B cell (primary cell): ENCODE measurements around the gene SLC12A4. TPM values are rescaled to one million over a fixed set of nuclear protein-coding genes. Genes with fewer than 3 reads are reported as not detected.
A peak's percentile ranks its signal among the peaks of the same experiment; 100 is the strongest.

ENCODE experiments used
- ATAC-seq: fragments of 200-7000 bp; cut with Tn5 transposase; one replicate; pipeline ENCODE4 v1.10.0; 2021; ENCODE audit warnings: low read depth, mild to moderate bottlenecking, moderate number of reproducible peaks, moderate library complexity
- CTCF ChIA-PET: fragments of 350-600 bp; sonication (Branson Sonifier 250); formaldehyde crosslinking; loops from one replicate; lab custom pipeline; 2021; ENCODE audit warnings: antibody characterized with exemption, inconsistent platforms; lab: Charles Lee
- POLR2A ChIA-PET: fragments of 350-600 bp; sonication (Branson Sonifier 250); formaldehyde crosslinking; loops from one replicate; lab custom pipeline; 2021; ENCODE audit warnings: antibody characterized with exemption; lab: Charles Lee
- DNase-seq: peaks from one replicate; pipeline ENCODE4 v3.0.0; 2013
- H2AFZ ChIP-seq: 2 replicates; pipeline ENCODE4 v1.6.1; 2012; ENCODE audit warnings: mild to moderate bottlenecking, low read depth, low read length; ENCODE audit not compliant: insufficient read depth, poor library complexity, severe bottlenecking
- H3K27ac ChIP-seq, 2 donors: 1 replicate in 1 of 2; 2 replicates in 1 of 2; pipeline ENCODE4 v1.5.1; 2012 to 2013; ENCODE audit warnings: low read length in 2 of 2, mild to moderate bottlenecking in 2 of 2, moderate library complexity in 1 of 2
- H3K27me3 ChIP-seq, 4 experiments: fragments of 200-600 bp in 1 of 4; sonication (generic) in 1 of 4; replicated peaks in 1 of 4; 1 replicate in 2 of 4; 2 replicates in 2 of 4; pipeline versions ENCODE4 v1.6.1 to v1.7.0; 2013 to 2016; ENCODE audit warnings: low read length in 3 of 4, mild to moderate bottlenecking in 2 of 4, mixed read lengths in 1 of 4, moderate library complexity in 1 of 4; ENCODE audit not compliant: insufficient read depth in 4 of 4, control insufficient read depth in 3 of 4; ENCODE audit errors: control extremely low read depth in 1 of 4
- H3K36me3 ChIP-seq, 2 experiments: replicated peaks in 1 of 2; 1 replicate in 1 of 2; 2 replicates in 1 of 2; pipeline versions ENCODE4 v1.6.1 to v1.7.1; 2013; ENCODE audit warnings: low read length in 1 of 2; ENCODE audit not compliant: insufficient read depth in 2 of 2, control insufficient read depth in 1 of 2; ENCODE audit errors: control extremely low read depth in 1 of 2, extremely low read depth in 1 of 2
- H3K4me1 ChIP-seq, 2 donors: fragments of 200-600 bp in 1 of 2; sonication (generic) in 1 of 2; 1 replicate in 1 of 2; 2 replicates in 1 of 2; pipeline versions ENCODE4 v1.5.1 to v1.6.1; 2013 to 2017; ENCODE audit warnings: low read length in 2 of 2; ENCODE audit not compliant: control insufficient read depth in 2 of 2, insufficient read depth in 2 of 2
- H3K4me2 ChIP-seq: replicated peaks from 2 replicates; pipeline ENCODE3; 2012; ENCODE audit warnings: mild to moderate bottlenecking, low read depth, low read length; ENCODE audit not compliant: poor library complexity, severe bottlenecking
- H3K4me3 ChIP-seq, 5 experiments: fragments of 200-600 bp in 1 of 5; sonication (generic) in 1 of 5; 1 replicate in 3 of 5; 2 replicates in 2 of 5; pipeline versions ENCODE4 v1.5.1 to v1.7.0; 2011 to 2016; ENCODE audit warnings: low read length in 4 of 5, mild to moderate bottlenecking in 4 of 5, low read depth in 2 of 5, control low read depth in 1 of 5, moderate library complexity in 1 of 5; ENCODE audit not compliant: insufficient read depth in 1 of 5; ENCODE audit errors: control extremely low read depth in 1 of 5, extremely low read depth in 1 of 5
- H3K79me2 ChIP-seq: fragments of 200-600 bp; sonication (generic); one replicate; pipeline ENCODE4 v1.6.0; 2016; ENCODE audit warnings: low read length; ENCODE audit not compliant: control insufficient read depth, insufficient read depth
- H3K9ac ChIP-seq: fragments of 200-600 bp; sonication (generic); 2 replicates; pipeline ENCODE4 v1.6.1; 2017; ENCODE audit warnings: mild to moderate bottlenecking, low read length, moderate library complexity
- H3K9me3 ChIP-seq, 3 donors: one replicate each; pipeline versions ENCODE4 v1.6.1 to v1.7.1; 2013; ENCODE audit warnings: low read length in 2 of 3; ENCODE audit not compliant: control insufficient read depth in 2 of 3, insufficient read depth in 1 of 3; ENCODE audit errors: control extremely low read depth in 1 of 3
- H4K20me1 ChIP-seq: 2 replicates; pipeline ENCODE4 v1.6.0; 2012; ENCODE audit warnings: mild to moderate bottlenecking, low read length; ENCODE audit not compliant: insufficient read depth, control insufficient read depth, poor library complexity, severe bottlenecking
- H3K27ac Mint-ChIP-seq: one replicate; pipeline ENCODE4 v1.8.0; 2021; ENCODE audit warnings: mixed read lengths
- H3K27me3 Mint-ChIP-seq: one replicate; pipeline ENCODE4 v1.8.0; 2021; ENCODE audit warnings: mixed read lengths
- H3K4me1 Mint-ChIP-seq: one replicate; pipeline ENCODE4 v1.8.0; 2021; ENCODE audit warnings: mixed read lengths
- H3K4me3 Mint-ChIP-seq: one replicate; pipeline ENCODE4 v1.8.0; 2021; ENCODE audit warnings: mixed read lengths
- H3K9me3 Mint-ChIP-seq: one replicate; pipeline ENCODE4 v1.8.0; 2022; ENCODE audit warnings: mixed read lengths; ENCODE audit not compliant: insufficient read depth
- CTCF ChIP-seq: fragments of 200-600 bp; IDR thresholded peaks from one replicate; pipeline ENCODE4 v1.8.0; 2022; ENCODE audit warnings: antibody characterized with exemption, mild to moderate bottlenecking
- EZH2 ChIP-seq: IDR thresholded peaks from 2 replicates; pipeline ENCODE4 v1.6.1; 2012; ENCODE audit warnings: borderline replicate concordance, low read depth, mild to moderate bottlenecking, moderate library complexity, low read length; ENCODE audit not compliant: insufficient read depth, poor library complexity, severe bottlenecking
- WGBS: methylation state at CpG from one replicate; pipeline ENCODE4 v1.1.5; 2013; ENCODE audit warnings: missing lambda C conversion rate; ENCODE audit not compliant: insufficient coverage; 5-methylcytosine and 5-hydroxymethylcytosine counted together
- intact Hi-C: fragments of 100-400 bp; cut with micrococcal nuclease; formaldehyde crosslinking; loops from one replicate; pipeline ENCODE4 v1.10.0; 2022
- polyA plus RNA-seq: library from polyadenylated mRNA; depleted of rRNA; stranded (reverse); fragments of >200 nt; gene quantifications from 2 replicates; pipeline ENCODE4 v1.2.3, GENCODE V29; 2012
- total RNA-seq, 2 donors: library from RNA; stranded (reverse); fragments of 120-200 nt in 1 of 2; gene quantifications; 1 replicate in 1 of 2; 2 replicates in 1 of 2; pipeline versions ENCODE4 v1.2.3 to v1.2.4, GENCODE V29; 2013 to 2022

Gene SLC12A4
- total and polyA plus RNA-seq, 2 donors (not counting 1 experiment from before 2014, with no cell fraction given), result 20.2 to 42.2 TPM

- 88% methylated on average over 1 of the region's 4 CpGs for WGBS
- no peak overlapping the region for H3K4me2 ChIP-seq
- no peak overlapping the region for H3K4me3 ChIP-seq
- Mint-ChIP-seq H3K4me3 (no peak overlapping the region), H3K27me3 (no peaks in the 10 kb centered on the region), H3K4me1 (peaks cover 58% of the 10 kb centered on the region), H3K9me3 (no peaks in the 10 kb centered on the region), H3K27ac (peak overlapping the region; percentile 80)
- no peak overlapping the region for H3K27ac ChIP-seq
- TF ChIP-seq EZH2 (no peak), CTCF (no peak)
- peaks cover 0 to 9% (median 0%) of the 10 kb centered on the region in 3 donors for H3K9me3 ChIP-seq
- ChIA-PET POLR2A (interaction anchor here (0.7 to 1.8 kb wide), 2 partner anchors 9 to 111 kb away, joined by 5 to 11 read pairs; no protein-coding TSS in a partner anchor), CTCF (interaction anchor here (1.5 to 28.7 kb wide), 3 partner anchors 11 to 39 kb away, joined by 9 to 320 read pairs (median 21); partner anchors contain the start of genes DDX28 and DUS2)
- DNase-seq, result no peak
- H3K79me2 ChIP-seq, result peaks cover 11% of the 10 kb centered on the region
- H3K9ac ChIP-seq, result no peak overlapping the region
- no peak for ATAC-seq
- H2AFZ ChIP-seq, result no peak overlapping the region
- no peaks in the 10 kb centered on the region for H3K36me3 ChIP-seq
- H3K4me1 ChIP-seq, result peaks cover 53 to 67% of the 10 kb centered on the region in 2 donors
- intact Hi-C loops, result no loop called here
- no peaks in the 10 kb centered on the region for H3K27me3 ChIP-seq
- H4K20me1 ChIP-seq, result no peaks in the 10 kb centered on the region
Observed at GRCh38 chr16:68003031-68003430, 34.6 kb upstream of the SLC12A4 start.

DNA sequence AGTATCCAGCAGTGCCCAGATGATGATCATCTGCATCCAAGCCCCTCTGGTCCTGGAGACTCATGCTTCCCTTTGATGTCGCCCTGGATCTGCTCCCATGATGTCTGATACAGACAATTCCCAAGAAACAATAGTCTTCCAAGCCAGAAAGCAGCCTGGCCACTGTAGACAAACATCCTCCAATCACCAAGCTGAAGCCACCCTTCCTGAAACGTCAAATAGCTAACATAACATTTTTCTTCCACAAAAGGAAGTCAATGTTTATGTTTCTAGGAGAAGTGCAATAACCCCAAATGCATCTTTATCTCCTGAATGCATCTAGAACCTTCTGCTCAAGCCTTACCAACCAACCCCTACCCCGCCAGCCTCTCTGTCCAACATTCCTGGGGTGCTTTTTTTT is 32.0 kb upstream of the SLC12A4 start:
- Histone ChIP-seq H2AFZ (peak overlapping the region; percentile 55), H3K36me3 (peaks cover 0 to 3% of the 10 kb centered on the region in 2 experiments), H3K4me2 (peak overlapping the region; percentile 70), H3K27me3 (no peaks in the 10 kb centered on the region), H3K9me3 (peaks cover 0 to 14% (median 0%) of the 10 kb centered on the region in 3 donors), H3K27ac (peak overlapping the region; percentile 73 to 76), H3K9ac (peak overlapping the region; percentile 66), H3K4me3 (peak overlapping the region in 2 of 5 experiments; percentile 21 to 64), H3K4me1 (peaks cover 57 to 72% of the 10 kb centered on the region in 2 donors), H4K20me1 (no peaks in the 10 kb centered on the region), H3K79me2 (peaks cover 33% of the 10 kb centered on the region)
- TF ChIP-seq EZH2 (no peak), CTCF (no peak)
- H3K4me3 Mint-ChIP-seq, result peak overlapping the region; percentile 91
- CTCF ChIA-PET, result interaction anchor here (0.6 to 28.7 kb wide), 6 partner anchors 9 to 479 kb away, joined by 3 to 320 read pairs (median 4); partner anchors contain the start of genes DDX28 and DUS2
- H3K4me1 Mint-ChIP-seq, result peaks cover 65% of the 10 kb centered on the region
- peak overlapping the region; percentile 94 for H3K27ac Mint-ChIP-seq
- POLR2A ChIA-PET, result interaction anchor here (0.7 to 3.5 kb wide), 6 partner anchors 13 to 91 kb away, joined by 3 to 27 read pairs (median 5); partner anchors contain the start of genes DDX28, DUS2 and PSMB10
- intact Hi-C loops, result no loop called here
- no peaks in the 10 kb centered on the region for H3K27me3 Mint-ChIP-seq
- no peaks in the 10 kb centered on the region for H3K9me3 Mint-ChIP-seq
- DNase-seq (no peak), ATAC-seq (no peak)
- 74% methylated on average over 2 of the region's 3 CpGs for WGBS
